Left cardiac atrium (tissue), 4 donors: ENCODE data around the gene CCDC196. TPM values are rescaled to one million over a fixed set of nuclear protein-coding genes. Genes with fewer than 3 reads are reported as not detected.
A peak's percentile ranks its signal among the peaks of the same experiment; 100 is the strongest.

Experiments used
- ATAC-seq, 2 donors: fragments of 200-7000 bp; cut with Tn5 transposase; one replicate each; pipeline ENCODE4 v1.9.1; 2020; ENCODE audit warnings: mild to moderate bottlenecking in 2 of 2, moderate library complexity in 2 of 2
- DNase-seq: peaks from one replicate; pipeline ENCODE4 v3.0.0-alpha.2; 2020
- intact Hi-C, 2 donors: fragments of 100-400 bp; cut with DNase I; formaldehyde crosslinking; loops; one replicate each; pipeline versions ENCODE4 v1.14.1 to v1.15.1; 2022 to 2023
- long read RNA-seq: library from polyadenylated mRNA; unstranded; transcript quantifications from one replicate; pipeline ENCODE4 v2.0.0, GENCODE V29; 2021
- total RNA-seq, 2 donors: library from RNA; stranded (reverse); fragmentation: NEBNext Ultra II Directional; extraction: Animal tissue kit (Norgen Biotek cat#: 25700); gene quantifications; one replicate each; pipeline ENCODE4 v1.2.1, GENCODE V29; 2021
- donor health status: DM: no; HTN: yes; CAD: no.
- donor health status: DM: no; HTN: yes; CAD: no; lungs with severe emphysema.
- donor health status: DM: yes; HTN: yes; CAD: no.
- donor health status: Dilated cardiomyopathy.

CCDC196 gene, protein sequence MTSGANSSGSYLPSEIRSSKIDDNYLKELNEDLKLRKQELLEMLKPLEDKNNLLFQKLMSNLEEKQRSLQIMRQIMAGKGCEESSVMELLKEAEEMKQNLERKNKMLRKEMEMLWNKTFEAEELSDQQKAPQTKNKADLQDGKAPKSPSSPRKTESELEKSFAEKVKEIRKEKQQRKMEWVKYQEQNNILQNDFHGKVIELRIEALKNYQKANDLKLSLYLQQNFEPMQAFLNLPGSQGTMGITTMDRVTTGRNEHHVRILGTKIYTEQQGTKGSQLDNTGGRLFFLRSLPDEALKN
- not detected for total RNA-seq
- long read RNA-seq, result 0 reads

DNA sequence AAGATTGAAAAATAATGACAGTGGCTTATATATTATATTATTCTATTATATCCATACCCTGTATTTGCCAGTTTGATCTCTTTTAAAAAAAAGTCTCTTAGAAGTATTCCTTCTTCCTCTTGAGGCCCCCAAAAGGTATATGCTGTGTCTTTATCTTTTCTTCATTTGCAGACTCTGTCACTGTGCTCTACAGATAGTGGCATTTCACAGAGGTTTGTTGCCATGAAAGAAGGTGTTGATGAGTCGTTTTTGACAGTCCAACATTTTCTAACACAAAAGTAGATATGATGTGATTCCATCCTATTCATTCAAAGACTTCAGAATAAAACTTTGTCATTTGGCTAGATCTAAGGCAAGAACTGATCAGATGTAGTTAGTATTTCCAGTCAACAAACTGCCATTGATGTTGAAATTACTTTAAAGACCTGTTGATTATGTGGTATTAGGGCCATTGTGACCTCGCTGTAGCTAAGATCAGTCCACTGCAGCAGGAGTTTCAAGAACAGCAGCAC is at the start of gene CCDC196:
Gene CCDC196 (plus strand): TSS at position 462 of the 512 bp plus-strand sequence. CDS start 132 bp downstream, outside the sequence.
- ATAC-seq (no peak), DNase-seq (no peak)
- intact Hi-C loops, result no loop called here

DNA sequence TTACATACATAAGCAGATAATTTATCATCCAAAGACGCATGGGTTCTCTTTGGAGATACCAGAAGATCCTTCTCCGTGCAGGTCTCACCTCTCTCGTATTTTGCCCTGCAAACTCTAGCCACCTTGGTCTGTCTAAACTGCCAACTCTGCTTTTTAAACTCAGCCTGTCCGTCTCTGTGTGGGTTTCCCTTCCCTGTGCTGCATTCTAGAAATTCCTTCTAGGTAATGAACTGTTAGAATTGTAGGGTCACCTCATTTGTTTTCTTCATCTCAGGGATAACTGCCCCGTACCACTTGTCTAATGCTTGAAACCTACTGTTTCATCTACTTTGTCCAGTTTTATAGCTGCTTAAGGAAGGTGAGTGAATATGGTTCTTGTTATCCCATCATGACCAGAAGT is 45.4 kb upstream of the CCDC196 start:
- DNase-seq, result no peak
- intact Hi-C loops, result no loop called here
- ATAC-seq, result no peak

DNA sequence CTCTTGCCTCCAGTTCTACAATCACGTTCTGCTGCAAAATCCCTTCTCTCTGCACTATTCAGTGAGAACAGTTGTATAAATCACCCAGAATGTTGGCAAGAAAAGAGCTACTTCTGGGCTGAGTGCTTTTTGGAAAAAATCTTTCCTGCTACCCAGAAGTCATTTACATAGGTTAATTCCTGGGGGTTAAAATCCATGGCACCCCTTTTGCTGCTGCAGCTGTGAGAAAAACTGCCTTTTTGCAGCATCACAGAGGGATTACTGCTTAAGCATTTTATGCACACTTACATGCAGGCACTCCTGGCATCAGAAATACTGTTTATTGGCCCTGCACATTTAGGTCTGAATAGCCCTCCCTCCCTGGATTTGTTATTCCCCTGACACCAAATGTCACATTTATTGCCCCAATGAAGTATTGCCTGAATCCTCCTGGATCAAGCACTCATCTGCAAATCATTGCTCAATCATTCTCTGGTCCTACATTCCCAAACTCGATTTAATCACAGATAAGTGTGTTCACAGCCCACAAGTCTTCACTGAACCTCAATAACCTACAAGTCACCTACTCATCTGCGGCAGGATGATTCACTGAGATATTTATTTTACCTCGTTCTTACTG is 43.1 kb upstream of the CCDC196 start:
- intact Hi-C loops, result no loop called here
- DNase-seq (no peak), ATAC-seq (no peak)

DNA sequence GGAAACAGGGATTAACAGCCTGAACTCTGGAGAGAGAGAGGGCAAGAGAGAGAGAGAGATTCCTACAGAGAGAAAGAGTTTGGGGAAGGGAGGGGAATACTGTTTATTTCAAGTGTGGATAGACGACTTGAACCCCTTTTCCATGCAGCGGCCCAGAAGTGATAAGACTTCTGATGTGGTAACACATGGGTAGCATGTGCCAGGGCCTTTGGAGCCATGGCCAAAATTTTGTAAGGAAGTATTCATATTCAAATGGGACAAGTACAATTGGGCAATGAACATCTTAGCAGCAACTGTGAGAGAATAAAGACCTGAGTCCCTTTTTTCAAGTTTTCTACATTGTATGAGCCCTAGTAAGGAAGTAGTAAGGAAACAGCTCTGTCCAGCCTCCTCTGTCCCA is 42.4 kb upstream of the CCDC196 start:
- DNase-seq, result peak; percentile 25
- peak in 1 of 2 donors; percentile 71 for ATAC-seq
- intact Hi-C loops, result no loop called here

DNA sequence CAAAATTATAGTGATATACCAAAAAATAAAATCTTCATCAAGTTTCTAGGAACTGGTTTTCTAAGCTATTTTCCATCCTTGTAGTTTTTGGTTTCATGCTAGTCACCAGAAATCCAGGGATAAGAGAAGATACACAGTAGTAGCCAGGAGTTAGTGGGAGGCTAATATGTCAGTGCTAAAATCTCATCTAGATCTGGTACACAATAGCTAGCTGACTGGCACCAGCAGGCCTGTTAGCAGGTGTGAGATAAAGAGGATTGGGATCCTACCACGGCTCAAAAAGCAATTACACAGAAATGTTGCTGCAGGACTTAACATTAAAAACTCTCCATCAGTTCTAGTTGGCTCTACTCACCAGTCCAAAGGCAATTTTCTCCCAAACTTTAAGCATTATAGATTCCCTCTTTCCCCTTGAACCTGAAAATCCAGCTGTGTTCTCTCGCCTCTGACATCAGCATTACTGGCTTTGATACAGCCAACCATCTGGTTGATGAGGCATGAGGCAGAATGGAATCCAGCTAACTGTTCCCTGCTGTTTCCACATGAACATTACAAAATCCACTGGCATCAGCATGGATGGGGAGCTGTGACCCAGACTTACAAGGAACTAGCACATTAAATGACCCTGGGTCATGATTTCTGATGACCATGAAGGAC is 41.8 kb upstream of the CCDC196 start:
- intact Hi-C loops, result no loop called here
- peak; percentile 61 to 90 for ATAC-seq
- no peak for DNase-seq

DNA sequence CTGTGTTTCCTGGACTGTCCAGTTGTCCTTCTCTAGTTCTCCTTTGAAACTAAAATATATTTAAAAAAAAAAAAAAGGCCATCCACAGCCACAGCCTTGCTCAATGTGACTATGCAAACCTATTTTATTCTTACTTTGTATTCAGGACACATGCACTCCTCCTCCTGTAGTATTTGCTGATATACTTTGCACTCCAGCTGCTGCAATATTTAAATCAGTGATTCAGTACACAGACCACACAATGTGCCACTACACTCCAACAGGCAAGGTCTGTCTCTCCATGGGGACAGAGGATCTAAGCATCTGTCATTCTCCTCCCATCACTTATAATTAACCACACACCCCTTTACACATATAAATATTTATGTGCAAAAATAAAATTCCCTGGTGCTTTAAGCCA is 40.2 kb upstream of the CCDC196 start:
- DNase-seq, result no peak
- intact Hi-C loops, result no loop called here
- ATAC-seq, result no peak

DNA sequence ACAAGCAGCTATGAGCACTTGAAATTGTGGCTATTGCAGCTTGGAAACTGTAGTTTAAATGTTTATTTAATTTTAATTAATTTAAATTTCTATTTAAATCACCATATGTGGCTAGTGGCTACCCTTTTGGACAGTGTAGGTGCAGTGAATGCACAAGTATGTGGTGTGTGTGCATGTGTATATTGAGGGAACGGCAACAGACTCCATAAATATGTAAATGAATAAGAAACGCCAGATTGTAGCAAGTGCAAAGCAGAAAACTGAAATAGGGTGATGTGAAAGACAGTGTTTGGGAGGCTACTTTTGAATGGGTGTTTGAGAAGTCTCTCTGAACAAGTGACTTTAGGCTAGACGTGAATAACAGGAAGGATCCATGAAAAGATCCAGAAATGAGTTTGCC is 32.7 kb upstream of the CCDC196 start:
- DNase-seq, result no peak
- intact Hi-C loops, result no loop called here

DNA sequence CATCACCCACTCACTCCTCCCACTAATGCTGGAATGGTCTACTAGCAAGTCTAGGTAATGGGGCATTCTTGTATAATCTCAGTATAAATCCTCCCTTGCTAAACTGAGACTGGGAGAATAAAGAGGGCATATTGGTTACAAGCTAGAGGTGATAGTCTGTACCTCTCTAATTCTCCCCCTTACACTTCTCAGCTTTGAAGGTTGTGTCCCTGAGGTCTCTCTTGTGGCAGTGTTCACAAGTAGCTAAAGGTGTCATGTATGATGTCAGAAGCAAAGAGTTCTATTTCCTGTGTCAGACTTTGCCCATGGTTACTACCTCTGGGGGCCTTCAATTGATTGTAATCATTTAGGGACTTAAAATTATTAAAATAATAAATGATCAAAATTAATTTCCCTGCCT is 26.6 kb upstream of the CCDC196 start:
- intact Hi-C loops, result no loop called here
- ATAC-seq, result no peak
- no peak for DNase-seq

More for the DNA sequence above, 32.7 kb upstream of the CCDC196 start:
- no peak for ATAC-seq

DNA sequence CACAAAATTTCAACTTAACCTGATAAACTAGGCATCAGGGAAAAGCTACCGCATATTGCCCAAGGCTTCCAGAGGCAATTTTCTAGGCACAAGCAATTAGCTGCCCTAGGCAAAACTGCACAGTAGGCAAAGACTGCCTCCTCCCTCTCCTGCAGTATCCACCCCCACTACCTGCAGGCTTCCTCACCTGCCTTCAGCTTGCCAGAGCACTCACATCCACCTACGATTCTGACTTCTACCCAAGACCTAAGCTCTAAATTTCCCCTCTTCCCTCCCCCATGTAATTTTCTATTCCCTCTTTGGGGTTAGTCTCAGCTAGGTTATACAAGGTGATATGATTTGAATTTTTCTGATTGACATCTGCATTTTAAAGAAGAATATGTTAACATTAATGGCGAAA is 21.9 kb upstream of the CCDC196 start:
- intact Hi-C loops, result no loop called here
- no peak for DNase-seq
- ATAC-seq, result no peak

DNA sequence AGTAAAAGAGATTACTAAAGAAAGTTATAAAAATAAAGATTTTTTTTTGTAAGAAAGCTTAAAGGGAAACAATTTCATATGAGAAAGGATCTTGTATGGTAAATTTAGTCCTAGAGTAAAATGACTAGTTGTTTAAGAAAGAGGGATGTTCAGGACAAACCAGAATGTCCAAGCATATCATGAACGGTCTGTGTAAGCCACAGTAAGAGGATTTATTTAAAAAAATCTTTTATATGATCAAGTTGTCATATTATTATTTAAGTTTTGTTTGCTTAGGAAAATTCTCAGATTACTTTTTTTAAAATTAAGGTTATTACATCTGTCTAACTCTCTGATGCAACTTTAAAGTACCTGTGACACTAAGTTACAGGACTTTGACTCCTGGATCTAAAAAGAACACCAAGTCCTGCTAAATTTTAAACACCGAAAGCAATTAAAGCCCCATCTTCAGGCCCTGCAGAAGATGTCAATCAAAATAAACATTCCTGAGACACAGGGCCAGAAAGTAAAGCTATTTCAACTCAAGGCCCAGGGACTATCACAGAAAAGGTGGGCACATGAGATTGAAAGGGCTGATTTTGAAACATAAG is 17.3 kb upstream of the CCDC196 start:
- DNase-seq (no peak), ATAC-seq (no peak)
- intact Hi-C loops, result no loop called here

DNA sequence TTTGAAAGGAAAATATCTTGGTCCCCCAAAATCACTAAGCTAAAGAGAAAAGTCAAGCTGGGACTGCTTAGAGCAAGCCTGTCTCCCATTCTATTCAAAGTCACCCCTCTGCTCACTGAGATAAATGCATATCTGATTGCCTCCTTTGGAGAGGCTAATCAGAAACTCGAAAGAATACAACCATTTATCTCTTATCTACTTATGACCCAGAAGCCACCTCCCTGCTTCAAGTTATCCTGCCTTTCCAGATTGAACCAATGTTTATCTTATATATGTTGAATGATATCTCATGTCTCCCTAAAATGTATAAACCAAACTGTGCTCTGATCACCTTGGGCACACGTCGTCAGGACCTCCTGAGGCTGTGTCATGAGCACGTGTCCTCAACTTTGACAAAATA is 14.6 kb upstream of the CCDC196 start:
- no peak for ATAC-seq
- intact Hi-C loops, result no loop called here

DNA sequence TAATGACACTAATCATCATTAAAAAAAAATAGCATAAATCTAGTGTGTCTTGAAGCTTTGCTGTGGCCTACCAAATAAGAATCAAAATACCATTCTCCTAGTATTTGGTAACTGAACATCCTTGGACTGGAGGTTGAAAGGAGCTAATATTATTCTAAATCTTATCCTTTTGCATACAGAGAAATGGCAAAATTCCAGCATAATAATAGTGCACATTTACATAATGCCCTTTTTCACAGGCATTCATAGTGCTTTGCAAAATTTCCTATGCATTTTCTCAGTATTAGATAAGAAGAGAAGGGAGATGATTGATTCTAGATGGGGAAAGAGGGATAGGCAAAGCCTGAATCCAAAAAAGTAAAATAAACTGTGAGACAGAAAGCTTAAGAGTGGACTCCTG is 13.9 kb upstream of the CCDC196 start:
- DNase-seq (no peak), ATAC-seq (no peak)
- intact Hi-C loops, result no loop called here

More for the DNA sequence above, 14.6 kb upstream of the CCDC196 start:
- DNase-seq, result no peak

DNA sequence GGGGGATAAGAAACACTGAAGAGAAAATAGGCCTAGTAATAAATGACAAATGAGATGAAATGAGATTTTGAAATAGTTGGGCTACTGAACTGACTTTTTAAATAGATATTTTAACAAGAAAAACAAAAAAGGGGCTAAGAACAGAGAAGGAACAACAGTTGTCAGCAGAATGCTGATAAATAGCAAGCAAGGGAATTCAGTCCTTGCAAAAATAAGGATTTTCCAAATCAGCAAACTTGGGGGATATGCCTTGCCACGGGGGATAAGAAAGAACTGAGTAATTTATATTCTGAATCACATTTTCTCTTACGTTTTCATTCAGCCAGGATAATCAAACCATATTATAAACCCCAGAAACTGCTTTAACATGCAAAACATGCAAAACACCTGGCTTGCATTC is 12.9 kb upstream of the CCDC196 start:
- intact Hi-C loops, result no loop called here
- DNase-seq (no peak), ATAC-seq (no peak)

DNA sequence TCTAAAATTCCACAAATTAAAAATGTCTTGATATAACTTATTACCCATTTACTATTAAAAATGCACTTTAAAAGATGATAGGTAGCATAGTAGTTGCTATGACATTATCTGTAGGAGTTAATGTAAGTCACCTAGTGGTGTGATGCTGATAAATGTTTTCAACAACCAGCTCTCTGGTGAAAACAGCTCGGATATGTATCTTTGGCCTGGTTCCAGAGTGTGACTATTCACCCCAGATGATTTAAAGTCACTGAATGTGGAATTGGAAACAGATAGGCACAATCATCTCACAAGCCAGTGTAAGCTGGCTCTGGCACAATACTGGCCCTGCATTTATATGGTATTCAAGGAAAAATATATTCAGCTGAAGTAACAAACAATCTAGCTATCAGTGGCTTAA is 9.2 kb upstream of the CCDC196 start:
- ATAC-seq, result no peak
- intact Hi-C loops, result no loop called here
- DNase-seq, result no peak

DNA sequence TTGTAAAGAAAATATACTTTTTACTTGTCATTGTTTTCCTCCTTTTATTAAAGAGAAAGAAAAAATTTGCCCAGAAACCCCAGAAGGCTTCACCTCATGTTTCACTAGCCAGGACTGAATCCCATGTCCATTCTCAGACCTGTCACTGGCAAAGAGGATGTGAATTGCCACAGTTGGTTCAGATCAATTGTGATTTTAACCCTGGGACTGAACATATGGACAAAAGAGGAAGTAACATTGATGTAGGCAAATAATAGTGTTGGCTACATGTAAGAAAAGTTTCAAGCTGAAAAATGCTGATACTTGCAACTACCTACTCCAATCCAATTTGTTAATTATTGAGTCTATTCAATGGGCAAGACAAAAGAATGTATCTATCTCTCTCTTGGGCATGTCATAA is 8.6 kb upstream of the CCDC196 start:
- ATAC-seq (no peak), DNase-seq (no peak)
- intact Hi-C loops, result no loop called here

DNA sequence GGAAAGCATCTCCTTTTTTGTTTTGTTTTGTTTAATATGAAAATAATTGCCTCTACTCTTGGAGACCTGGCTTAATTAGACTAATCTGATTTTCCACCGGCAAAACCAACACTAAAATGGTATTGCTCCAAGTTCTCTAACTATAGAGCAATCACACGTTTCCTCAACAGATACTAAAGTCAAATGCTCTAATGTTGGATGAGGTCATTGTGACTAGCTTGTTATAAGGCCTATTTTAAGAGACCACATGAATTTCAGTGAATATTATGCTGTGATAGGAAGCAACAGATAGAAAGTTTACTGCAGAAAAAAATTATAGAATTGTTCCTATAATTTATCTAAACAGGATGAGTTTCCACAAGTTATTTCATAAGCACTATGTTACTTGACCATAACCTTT is 3.3 kb upstream of the CCDC196 start:
- intact Hi-C loops, result no loop called here
- ATAC-seq, result no peak
- DNase-seq, result no peak

DNA sequence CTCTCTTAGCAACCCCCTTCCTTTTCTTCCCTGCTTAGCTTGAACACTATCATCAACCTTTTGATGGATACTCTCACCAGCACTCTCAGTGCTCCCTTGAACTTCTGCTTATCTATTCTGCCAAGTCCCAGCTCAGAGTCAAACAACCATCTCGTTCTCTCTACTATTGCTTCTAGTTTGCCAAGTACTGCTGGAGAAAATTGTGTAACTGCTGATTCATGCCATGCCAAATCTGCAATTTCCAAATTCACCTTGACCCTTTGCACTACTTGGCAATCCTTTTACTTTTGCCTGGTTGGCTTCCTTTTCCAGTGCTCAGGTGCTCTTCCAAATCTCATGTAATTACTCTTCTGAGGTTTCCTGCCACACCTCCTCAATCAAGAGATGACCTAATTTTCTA is 2.8 kb upstream of the CCDC196 start:
- intact Hi-C loops, result no loop called here
- no peak for DNase-seq
- peak; percentile 91 to 96 for ATAC-seq

DNA sequence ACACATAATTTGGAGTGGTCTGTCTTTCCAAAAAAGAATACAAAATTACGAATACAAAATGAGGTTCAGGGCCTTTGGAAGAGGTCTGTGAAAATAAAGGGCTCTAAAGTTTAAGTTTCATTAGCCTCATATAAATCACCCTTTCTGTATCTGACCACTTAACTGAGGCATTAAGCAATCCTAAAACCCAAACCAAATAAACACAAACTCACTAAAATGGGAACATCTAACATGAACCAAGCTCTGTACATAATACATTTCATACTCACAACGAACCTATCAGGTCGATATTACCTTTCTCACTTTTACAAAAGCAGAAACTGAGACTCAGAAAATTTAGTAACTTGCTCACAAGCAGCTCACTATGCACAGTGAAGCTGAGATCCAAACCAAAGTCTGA is 1.1 kb upstream of the CCDC196 start:
- intact Hi-C loops, result no loop called here

DNA sequence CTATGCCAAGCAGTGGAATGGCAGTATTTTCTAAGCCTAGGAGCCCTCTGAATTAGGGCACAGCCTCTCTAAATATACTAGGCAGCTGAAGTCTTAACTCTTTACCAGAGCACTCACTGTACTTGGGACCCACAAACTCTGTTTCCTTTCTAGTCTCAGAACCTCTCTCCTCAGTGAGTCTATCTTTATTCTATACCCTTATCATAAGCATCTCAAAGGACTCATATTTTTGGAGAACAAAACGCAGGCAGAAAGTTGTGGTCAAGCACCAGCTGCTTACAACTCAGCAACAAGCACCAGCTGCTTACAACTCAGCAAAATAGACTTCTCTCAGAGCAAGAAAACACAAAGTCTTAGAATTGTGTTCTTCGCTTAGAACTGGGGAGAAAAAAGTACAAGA is 993 bp downstream of the CCDC196 start:
- ATAC-seq, result no peak
- intact Hi-C loops, result no loop called here
- DNase-seq, result no peak

More for the DNA sequence above, 1.1 kb upstream of the CCDC196 start:
- no peak for DNase-seq
- no peak for ATAC-seq
